AG04450 (cell line): ENCODE results near the gene RAB11FIP5. TPM values are rescaled to one million over a fixed set of nuclear protein-coding genes. Genes with fewer than 3 reads are reported as not detected.
"Not testable (repeated sequence)": the region's sequence is repeated elsewhere in the genome, so short reads cannot be mapped to it uniquely, and the experiment has no call there.

Source experiments
- CTCF ChIA-PET: fragments of 300-600, 350-600 bp; formaldehyde crosslinking; extraction: SDS; loops from one replicate; lab custom pipeline; 2022; ENCODE audit warnings: antibody characterized with exemption, inconsistent platforms; lab: Charles Lee
- POLR2A ChIA-PET: fragments of 350-600 bp; formaldehyde crosslinking; extraction: SDS; loops from one replicate; lab custom pipeline; 2021; ENCODE audit warnings: antibody characterized with exemption, inconsistent platforms; lab: Yijun Ruan, JAX
- DNase-seq: peaks from one replicate; pipeline ENCODE4 v3.0.0-alpha.2; 2011; ENCODE audit warnings: low read depth, low spot score
- H3K27ac ChIP-seq: one replicate; pipeline ENCODE4 v1.5.1; 2012; ENCODE audit warnings: low read depth, low read length, control low read depth
- H3K27me3 ChIP-seq: one replicate; pipeline ENCODE4 v1.6.0; 2012; ENCODE audit warnings: low read length; ENCODE audit not compliant: control insufficient read depth, insufficient read depth
- H3K4me3 ChIP-seq: 2 replicates; pipeline ENCODE4 v1.5.1; 2011; ENCODE audit warnings: mild to moderate bottlenecking, low read depth, low read length, control low read depth
- H3K9me3 ChIP-seq: 2 replicates; pipeline ENCODE4 v1.5.1; 2012; ENCODE audit warnings: low read length; ENCODE audit not compliant: control insufficient read depth, insufficient read depth
- polyA plus RNA-seq: library from polyadenylated mRNA; depleted of rRNA; stranded (reverse); fragments of >200 nt; gene quantifications from 2 replicates; pipeline ENCODE4 v1.2.3, GENCODE V29; 2011
- TF ChIP-seq, protein P1 (sequence below): IDR thresholded peaks from 2 replicates; pipeline ENCODE4 v1.5.1; 2011; ENCODE audit warnings: low read depth, low read length, control low read depth, inconsistent platforms

The RAB11FIP5 gene
- polyA plus RNA-seq, 1 experiment = 29.6 TPM

DNA sequence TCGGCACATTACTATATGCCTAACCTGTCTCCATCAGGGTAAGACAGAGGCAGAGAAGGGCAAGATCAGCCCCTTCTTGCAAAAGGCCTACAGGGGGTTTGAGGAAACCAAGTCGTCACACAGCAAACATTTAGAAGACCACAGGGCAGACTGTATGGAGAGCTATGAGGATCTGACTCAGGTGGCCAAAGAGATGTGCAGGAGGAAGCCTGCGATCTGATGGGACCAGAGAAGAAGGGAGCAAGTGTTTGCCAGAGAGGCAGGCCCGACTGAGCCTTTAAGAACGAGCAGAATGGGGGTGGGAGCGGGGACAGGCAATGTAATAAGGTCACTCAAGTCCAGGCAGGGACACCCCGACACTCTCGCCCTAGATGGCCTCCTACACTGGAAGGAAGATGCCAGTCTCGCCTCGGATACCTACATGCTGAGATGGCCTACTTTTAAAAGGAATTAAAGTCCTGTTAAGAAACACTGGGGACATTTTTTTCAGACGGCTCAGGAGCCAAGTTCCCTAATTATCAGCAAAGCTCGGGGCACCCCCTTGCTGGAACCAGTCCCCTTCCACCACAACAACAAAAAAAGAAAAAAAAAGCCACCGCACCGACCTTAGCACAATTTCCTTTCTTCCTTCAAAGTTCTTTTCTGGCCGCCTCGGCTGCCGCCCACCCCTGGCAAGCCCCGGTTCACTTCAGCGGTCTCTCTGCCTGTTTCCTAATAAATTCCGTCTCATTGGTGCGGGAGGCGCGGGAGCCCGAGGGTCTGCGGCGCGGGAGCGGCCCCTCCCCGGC lies 42.7 kb downstream of the RAB11FIP5 start:
- TF ChIP-seq, protein P1, sequence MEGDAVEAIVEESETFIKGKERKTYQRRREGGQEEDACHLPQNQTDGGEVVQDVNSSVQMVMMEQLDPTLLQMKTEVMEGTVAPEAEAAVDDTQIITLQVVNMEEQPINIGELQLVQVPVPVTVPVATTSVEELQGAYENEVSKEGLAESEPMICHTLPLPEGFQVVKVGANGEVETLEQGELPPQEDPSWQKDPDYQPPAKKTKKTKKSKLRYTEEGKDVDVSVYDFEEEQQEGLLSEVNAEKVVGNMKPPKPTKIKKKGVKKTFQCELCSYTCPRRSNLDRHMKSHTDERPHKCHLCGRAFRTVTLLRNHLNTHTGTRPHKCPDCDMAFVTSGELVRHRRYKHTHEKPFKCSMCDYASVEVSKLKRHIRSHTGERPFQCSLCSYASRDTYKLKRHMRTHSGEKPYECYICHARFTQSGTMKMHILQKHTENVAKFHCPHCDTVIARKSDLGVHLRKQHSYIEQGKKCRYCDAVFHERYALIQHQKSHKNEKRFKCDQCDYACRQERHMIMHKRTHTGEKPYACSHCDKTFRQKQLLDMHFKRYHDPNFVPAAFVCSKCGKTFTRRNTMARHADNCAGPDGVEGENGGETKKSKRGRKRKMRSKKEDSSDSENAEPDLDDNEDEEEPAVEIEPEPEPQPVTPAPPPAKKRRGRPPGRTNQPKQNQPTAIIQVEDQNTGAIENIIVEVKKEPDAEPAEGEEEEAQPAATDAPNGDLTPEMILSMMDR = no peak
- DNase-seq = no peak
- no peaks in the 10 kb centered on the region; the same call in 1 of the 2 replicates for H3K9me3 ChIP-seq
- H3K4me3 ChIP-seq = peak overlapping the region; percentile 83
- no peaks in the 10 kb centered on the region for H3K27me3 ChIP-seq
- POLR2A ChIA-PET = interaction anchor here (0.6 kb wide), 1 partner anchor 207 kb away, joined by 3 read pairs; no protein-coding TSS in a partner anchor
- CTCF ChIA-PET = interaction anchor here (1.0 kb wide), 1 partner anchor 76 kb away, joined by 3 read pairs; no protein-coding TSS in a partner anchor
- H3K27ac ChIP-seq = peak overlapping the region; percentile 39

DNA sequence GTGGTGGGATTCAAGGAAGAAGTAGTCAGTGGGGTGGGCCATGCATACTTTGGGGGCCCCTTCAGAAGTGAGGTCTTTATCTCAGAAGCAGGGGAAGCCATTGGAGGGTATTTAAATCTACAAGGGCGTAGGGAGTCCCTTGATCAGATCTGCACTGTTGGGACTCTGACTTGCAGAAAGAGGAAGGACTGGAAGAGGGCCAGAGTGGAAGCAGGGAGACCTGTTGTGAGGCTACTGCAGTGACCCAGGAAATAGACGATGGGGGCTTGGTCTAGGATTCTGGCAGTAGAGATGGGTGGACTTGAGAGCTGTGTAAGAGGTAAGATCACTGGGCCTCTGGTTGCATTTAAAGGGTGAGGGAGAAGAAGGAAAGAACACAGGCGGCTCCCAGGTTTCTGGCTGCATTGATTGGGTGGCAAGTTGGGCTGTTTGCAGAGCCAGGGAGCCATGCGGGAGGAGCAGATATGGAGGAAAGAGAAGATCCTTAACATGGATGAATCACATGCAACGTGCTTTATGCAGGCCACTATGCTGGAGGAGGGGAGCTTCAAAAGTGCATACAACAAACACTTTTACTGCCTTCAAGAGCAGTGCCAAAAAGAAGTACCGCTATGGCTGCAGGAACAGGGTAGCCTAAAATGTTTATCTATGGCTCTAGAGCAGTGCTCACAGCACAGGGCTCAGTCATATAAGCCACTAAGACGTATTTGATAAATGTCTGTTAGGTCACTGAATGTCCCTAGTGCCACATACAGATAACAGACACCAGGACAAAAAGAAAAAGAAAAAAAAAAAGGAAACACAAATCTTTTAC lies 43.5 kb downstream of the RAB11FIP5 start:
- CTCF ChIA-PET = interaction anchor here (1.0 kb wide), 1 partner anchor 76 kb away, joined by 3 read pairs; no protein-coding TSS in a partner anchor
- no peaks in the 10 kb centered on the region for H3K27me3 ChIP-seq
- no peaks in the 10 kb centered on the region; the same call in 1 of the 2 replicates for H3K9me3 ChIP-seq
- TF ChIP-seq, protein P1 = no peak
- H3K4me3 ChIP-seq = peak overlapping the region; percentile 83
- POLR2A ChIA-PET = no interaction called here
- H3K27ac ChIP-seq = no peak overlapping the region
- no peak for DNase-seq

DNA sequence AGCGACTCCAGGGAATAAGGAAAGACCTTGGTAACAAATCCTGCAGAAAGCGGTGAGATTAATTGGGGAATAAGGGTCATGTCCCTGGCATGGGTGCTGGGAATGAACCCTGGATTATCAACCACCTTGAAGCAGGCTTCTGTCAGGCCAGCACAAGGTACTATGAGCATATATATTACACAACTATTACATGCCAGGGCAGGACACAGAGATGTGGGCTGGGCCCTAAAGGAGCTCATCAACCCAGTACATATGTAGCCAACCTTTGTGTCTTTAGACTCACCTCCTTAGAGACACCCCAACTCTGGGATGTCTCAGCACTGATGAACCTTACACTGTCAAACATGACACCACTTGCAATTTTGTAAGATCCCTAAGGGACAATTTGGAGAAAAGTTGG lies 44.6 kb downstream of the RAB11FIP5 start:
- TF ChIP-seq, protein P1 = no peak
- ChIA-PET POLR2A (no interaction called here), CTCF (interaction anchor here (1.5 kb wide), 1 partner anchor 175 kb away, joined by 3 read pairs; no protein-coding TSS in a partner anchor)
- no peak for DNase-seq
- no peaks in the 10 kb centered on the region; the same call in 1 of the 2 replicates for H3K9me3 ChIP-seq
- no peak overlapping the region for H3K4me3 ChIP-seq
- no peak overlapping the region for H3K27ac ChIP-seq
- H3K27me3 ChIP-seq = no peaks in the 10 kb centered on the region

DNA sequence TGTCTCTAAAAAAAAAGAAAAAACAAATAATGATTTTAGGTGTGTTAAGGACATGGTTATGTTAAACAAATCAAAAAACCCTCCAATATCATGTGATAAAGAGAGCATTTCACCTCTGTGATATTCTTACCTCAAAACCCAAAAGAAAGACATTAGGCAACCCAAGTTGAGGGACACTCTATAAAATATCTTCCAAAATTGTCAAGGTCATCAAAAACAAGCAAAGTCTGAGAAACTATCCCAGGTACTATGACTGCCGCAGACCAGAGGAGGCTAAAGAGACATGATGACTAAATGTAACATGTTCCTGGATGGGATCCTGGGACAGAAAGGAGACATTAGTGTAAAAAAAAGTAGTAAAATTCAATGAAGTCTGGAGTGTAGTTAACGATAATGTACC lies 45.7 kb downstream of the RAB11FIP5 start:
- TF ChIP-seq, protein P1 = no peak
- Histone ChIP-seq H3K4me3 (no peak overlapping the region), H3K9me3 (no peaks in the 10 kb centered on the region; the same call in 1 of the 2 replicates), H3K27me3 (no peaks in the 10 kb centered on the region), H3K27ac (no peak overlapping the region)
- ChIA-PET CTCF (interaction anchor here (1.5 kb wide), 1 partner anchor 174 kb away, joined by 3 read pairs; no protein-coding TSS in a partner anchor), POLR2A (no interaction called here)
- no peak for DNase-seq

DNA sequence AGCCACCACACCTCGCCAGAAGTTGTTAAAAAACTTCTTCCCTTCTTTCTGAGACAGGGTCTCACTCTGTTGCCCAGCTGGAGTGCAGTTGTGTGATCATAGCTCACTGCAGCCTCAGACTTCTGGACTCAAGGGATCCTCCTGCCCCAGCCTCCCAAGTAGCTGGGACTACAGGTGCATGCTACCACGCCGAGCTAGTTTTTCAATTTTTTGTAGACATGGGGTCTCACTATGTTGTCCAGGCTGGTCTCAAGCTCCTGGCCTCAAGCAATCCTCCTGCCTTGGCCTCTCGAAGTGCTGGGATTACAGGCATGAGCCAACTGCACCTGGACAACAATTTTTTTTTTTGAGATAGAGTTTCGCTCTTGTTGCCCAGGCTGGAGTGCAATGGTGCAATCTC lies 47.7 kb downstream of the RAB11FIP5 start:
- CTCF ChIA-PET = interaction anchor here (1.4 to 1.5 kb wide), 2 partner anchors 92 to 112 kb away, joined by 4 to 7 read pairs; no protein-coding TSS in a partner anchor
- DNase-seq, H3K4me3 ChIP-seq, POLR2A ChIA-PET, H3K9me3 ChIP-seq, H3K27me3 ChIP-seq: not testable (repeated sequence)
- H3K27ac ChIP-seq = peak overlapping the region; percentile 94
